Right kidney (tissue), 1 donor: ENCODE results near the gene KSR1.

Experiments
- DNase-seq: peaks from one replicate; pipeline ENCODE4 v3.0.0-alpha.2; 2016

Gene KSR1

GRCh38 chr17:27535178-27535928 lies 79.1 kb downstream of the KSR1 start:
- no peak for DNase-seq

GRCh38 chr17:27535975-27536374 lies 79.7 kb downstream of the KSR1 start:
- DNase-seq, result no peak

- no peak for DNase-seq
Observed at GRCh38 chr17:27536781-27537180, 80.5 kb downstream of the KSR1 start.

- DNase-seq, result no peak
Observed at GRCh38 chr17:27538156-27538955, 82.1 kb downstream of the KSR1 start.

GRCh38 chr17:27539152-27539551 lies 82.9 kb downstream of the KSR1 start:
- DNase-seq, result no peak

GRCh38 chr17:27539794-27540317 lies 83.6 kb downstream of the KSR1 start:
- no peak for DNase-seq

- DNase-seq, result no peak
Observed at GRCh38 chr17:27540318-27541101, 84.3 kb downstream of the KSR1 start.

- DNase-seq, result no peak
Observed at GRCh38 chr17:27541301-27542023, 85.2 kb downstream of the KSR1 start.

GRCh38 chr17:27542841-27543463 lies 86.7 kb downstream of the KSR1 start:
- no peak for DNase-seq

GRCh38 chr17:27543464-27543856 lies 87.2 kb downstream of the KSR1 start:
- no peak for DNase-seq

GRCh38 chr17:27543958-27544349 lies 87.7 kb downstream of the KSR1 start:
- DNase-seq, result no peak

GRCh38 chr17:27544350-27545131 lies 88.3 kb downstream of the KSR1 start:
- no peak for DNase-seq

- DNase-seq, result no peak
Observed at GRCh38 chr17:27545562-27546229, 89.4 kb downstream of the KSR1 start.

GRCh38 chr17:27546624-27547300 lies 90.5 kb downstream of the KSR1 start:
- no peak for DNase-seq

GRCh38 chr17:27547301-27547683 lies 91.0 kb downstream of the KSR1 start:
- DNase-seq, result no peak

- no peak for DNase-seq
Observed at GRCh38 chr17:27548369-27548768, 92.1 kb downstream of the KSR1 start.

- DNase-seq, result no peak
Observed at GRCh38 chr17:27549251-27549893, 93.1 kb downstream of the KSR1 start.

- DNase-seq, result no peak
Observed at GRCh38 chr17:27550291-27550930, 94.2 kb downstream of the KSR1 start.
